ENCODE data around the gene ARID3A. TPM values are rescaled to one million over a fixed set of nuclear protein-coding genes. Genes with fewer than 3 reads are reported as not detected.

ARID3A gene
- total RNA-seq, 1 donor from 2014 or later = 7.8 TPM

DNA sequence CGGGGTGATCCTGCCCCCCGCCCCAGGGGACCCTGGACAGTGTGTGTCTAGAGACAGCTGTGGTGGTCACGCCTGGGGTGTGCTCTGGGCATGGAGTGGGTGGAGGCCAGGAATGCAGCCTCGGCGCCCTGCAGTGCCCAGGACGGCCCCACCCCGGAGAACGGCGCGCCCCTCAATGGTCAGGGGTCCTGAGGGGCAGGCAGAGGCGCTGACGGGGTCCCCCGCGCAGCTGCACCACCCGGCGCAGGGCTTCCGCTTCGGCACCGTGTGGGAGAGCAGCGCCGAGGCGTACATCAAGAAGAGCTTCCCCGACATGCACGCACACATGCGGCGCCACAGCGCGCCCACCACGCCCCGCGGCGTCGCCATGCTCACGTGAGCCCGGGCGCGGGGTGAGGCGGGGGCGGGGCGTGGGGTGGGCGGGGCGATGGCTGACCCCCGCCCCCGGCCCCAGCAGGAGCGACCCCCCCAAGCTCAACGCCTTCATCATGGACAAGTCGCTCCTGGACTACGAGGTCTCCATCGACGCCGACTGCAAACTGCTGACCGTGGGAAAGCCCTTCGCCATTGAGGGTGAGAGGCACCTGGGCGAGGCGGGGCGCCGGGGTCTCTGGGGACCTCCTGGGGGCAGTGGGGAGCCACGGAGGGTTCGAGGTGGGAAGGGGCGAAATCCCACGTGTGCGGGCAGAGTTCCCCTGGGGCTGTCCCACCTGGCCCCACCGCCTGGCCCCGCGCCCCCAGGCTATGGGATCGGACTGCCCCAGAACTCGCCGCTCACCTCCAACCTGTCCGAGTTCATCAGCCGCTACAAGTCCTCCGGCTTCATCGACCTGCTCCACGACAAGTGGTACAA lies 81.8 kb downstream of the ARID3A start:
- intact Hi-C loops (cut with DNase I) = no loop called here
- no peak for DNase-seq (ENCODE audit: low spot score)

DNA sequence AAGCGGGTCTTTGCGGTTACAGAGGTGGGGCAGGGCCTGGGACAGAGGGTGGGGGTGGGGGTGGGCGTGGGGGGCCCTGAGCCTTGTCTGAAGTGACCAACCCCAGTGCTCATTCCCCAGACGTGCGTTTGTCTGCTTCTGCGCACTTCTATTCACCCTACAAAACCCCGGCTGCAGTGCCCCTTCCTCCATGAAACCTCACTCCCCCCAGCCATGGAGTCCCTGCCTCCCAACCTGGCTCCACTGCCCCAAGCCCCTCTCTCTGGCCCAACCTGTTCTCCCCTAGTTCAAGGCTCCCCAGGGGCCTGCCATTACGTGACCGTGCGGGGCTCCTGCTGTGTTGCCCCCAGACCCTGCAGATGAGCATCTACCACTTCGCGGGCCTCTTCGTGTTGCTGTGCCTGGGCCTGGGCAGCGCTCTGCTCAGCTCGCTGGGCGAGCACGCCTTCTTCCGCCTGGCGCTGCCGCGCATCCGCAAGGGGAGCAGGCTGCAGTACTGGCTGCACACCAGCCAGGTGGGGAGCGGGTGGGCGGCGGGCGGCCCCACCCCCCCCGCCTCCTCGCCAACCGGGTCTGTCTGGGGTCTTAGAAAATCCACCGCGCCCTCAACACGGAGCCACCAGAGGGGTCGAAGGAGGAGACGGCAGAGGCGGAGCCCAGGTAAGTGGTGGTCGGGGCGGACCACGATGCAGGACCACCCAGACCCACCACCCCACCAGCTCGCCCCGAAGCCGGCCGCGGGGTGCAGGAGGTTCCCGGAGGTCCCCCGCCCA lies 82.6 kb downstream of the ARID3A start:
- no peak for DNase-seq (ENCODE audit: low spot score)
- intact Hi-C loops (cut with DNase I) = no loop called here

DNA sequence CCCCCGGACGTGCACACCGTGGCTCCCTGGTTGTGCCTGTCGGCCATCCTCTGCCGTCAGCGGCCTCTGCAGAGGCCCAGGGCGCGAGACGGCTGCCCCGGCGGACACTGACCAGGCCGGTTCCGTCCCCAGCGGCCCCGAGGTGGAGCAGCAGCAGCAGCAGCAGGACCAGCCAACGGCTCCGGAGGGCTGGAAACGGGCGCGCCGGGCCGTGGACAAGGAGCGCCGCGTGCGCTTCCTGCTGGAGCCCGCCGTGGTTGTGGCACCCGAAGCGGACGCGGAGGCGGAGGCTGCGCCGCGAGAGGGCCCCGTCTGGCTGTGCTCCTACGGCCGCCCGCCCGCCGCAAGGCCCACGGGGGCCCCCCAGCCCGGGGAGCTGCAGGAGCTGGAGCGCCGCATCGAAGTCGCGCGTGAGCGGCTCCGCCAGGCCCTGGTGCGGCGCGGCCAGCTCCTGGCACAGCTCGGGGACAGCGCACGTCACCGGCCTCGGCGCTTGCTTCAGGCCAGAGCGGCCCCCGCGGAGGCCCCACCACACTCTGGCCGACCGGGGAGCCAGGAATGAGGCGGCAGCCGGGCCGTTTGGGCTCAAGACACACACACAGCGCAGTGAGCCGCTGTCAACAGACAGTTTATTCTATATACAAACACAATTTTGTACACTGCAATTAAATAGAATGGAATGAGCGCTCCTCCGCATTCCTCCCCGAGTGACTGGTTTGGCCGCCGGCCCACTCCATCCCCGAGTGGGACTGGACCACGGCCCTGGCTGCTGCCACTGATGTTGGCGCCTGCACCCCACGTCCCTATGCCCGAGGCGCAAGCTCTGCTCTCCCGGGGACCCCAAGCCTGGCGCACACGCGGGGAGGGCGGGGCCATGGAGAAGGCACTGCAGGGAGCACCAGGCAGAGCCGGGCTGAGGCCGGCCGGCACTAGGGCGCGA lies 83.5 kb downstream of the ARID3A start:
- intact Hi-C loops (cut with DNase I) = no loop called here
- DNase-seq (ENCODE audit: low spot score) = no peak

DNA sequence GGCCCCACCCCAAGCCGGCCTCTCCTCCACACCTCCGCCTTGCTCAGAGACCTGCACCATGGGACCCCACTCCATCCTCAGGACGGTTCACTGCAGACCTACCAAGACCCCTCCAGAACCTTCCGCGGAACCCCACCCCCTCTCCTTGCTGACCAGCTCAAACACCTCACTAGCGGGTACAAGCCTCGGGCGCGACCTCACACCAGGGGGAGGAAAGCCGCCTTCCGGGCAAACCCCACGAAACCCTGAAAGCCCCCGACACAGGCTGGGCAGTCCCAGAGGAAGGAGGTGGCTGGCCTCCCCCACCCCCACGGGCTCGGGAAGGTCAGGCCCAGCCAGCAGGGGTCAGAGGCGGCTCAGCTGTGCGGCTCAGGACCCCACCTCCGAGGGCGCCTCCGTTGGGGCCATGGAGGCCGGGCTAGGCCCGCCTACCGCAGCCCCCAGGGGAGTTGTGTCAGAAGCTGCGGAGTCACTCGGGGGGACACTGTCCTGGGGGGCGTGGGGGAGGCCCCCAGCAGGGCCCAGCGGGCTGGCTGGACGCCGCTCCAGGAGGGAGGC lies 84.2 kb downstream of the ARID3A start:
- DNase-seq (ENCODE audit: low spot score) = no peak
- intact Hi-C loops (cut with DNase I) = no loop called here

DNA sequence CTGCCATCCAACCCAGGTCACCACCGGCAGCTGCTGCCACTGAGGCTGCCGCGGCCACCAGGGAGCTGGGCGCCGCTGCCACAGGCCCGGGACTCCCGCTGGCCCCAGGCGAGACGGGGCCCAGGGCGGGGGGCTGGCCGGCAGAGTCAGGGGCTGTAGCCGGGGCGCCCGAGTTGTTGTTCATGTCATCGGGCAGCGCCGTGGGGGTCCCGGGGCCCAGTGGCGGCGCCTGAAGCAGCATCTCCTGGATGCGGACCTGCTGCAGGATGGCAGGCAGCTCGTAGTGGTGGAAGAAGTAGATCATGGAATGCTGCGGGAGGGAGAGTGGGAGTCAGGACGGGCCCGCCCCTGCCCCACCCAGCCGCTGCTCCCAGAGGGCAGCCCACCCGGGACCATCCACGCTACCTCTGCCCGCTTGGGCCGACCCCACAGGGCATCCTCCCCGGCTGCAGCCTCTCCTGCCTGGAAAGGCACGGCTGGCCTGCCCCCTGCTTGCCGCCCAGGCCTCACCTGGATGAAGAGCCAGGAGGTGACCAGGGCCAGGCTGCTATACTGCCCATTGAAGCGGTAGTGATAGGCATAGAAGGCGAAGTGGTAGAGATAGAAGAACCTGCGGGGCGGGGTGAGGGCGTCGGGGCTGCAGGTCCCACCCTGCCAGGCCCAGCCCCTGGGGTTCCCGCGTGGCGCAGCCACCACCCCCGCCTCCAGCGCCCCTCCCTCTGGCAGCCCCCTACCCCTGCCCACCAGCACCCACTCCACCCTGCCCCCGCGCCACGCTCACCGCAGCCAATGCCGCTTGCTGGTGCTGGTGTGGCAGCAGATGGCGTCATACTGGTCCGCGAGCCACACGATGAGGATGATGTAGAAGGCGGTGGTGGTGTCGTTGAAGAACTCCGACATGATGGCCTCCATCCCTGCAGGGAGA lies 85.0 kb downstream of the ARID3A start:
- no peak for DNase-seq (ENCODE audit: low spot score)
- intact Hi-C loops (cut with DNase I) = no loop called here

DNA sequence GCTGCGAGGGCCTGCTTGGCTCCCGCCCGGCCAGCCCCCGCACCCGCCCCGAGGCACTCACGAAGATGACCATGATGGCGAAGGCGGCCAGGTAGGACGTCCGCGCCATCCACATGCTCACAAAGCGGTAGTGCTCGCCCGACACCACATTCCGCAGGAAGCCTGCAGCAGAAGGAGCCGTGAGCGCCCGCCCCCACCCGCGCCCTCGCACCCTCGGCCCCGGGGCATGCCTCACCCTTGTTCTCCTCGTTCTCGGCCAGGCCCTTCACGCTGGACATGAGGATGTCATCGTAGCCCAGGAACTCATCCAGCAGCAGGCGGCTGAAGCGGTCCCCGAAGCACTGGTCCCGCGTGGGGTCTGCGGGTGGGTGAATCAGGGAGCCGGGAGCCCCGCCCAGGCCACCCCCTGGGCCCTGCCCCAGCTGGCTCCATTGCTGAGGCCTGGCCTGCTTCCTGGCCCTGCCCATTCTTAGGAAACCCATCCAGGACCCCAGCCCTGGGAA lies 86.0 kb downstream of the ARID3A start:
- intact Hi-C loops (cut with DNase I) = no loop called here
- no peak for DNase-seq (ENCODE audit: low spot score)

DNA sequence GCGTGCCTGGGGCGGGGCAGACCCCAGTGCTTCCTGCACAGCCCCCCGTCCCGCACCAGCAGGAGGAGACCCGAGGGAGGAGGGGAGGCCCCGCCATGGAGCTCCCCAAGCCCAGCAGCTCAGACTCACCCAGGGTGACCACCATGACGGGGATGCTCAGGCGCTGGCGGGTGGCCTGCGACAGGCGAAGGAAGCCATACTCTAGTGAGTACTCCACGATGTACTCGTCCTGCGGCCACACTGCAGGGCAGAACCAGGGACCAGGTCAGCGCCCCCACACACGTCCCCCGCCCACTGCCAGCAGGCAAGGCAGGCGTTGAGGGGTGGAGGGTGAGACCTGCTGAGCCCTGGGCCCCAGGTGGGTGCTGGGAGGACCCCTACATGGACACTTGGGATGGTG lies 86.5 kb downstream of the ARID3A start:
- no peak for DNase-seq (ENCODE audit: low spot score)
- intact Hi-C loops (cut with DNase I) = no loop called here

DNA sequence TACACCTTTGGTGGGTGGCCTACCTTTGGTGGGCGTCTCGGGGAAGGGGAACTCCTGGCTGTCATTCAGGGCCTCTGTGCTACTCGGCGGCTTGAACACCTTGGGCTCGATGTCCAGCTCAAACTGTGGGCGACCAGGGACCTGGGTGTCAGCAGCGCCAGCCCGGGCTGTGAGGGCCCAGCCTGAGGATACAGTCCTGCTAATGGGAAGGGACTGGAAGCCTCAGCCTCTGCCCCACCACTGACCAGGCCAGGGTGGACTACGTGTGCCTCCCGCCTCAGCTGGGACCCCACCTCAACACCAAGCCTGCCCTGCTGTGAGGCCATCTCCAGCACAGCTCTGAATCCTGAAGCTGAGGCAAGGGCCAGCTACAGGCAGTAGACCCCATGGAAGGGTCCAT lies 87.4 kb downstream of the ARID3A start:
- DNase-seq (ENCODE audit: low spot score) = no peak
- intact Hi-C loops (cut with DNase I) = no loop called here

DNA sequence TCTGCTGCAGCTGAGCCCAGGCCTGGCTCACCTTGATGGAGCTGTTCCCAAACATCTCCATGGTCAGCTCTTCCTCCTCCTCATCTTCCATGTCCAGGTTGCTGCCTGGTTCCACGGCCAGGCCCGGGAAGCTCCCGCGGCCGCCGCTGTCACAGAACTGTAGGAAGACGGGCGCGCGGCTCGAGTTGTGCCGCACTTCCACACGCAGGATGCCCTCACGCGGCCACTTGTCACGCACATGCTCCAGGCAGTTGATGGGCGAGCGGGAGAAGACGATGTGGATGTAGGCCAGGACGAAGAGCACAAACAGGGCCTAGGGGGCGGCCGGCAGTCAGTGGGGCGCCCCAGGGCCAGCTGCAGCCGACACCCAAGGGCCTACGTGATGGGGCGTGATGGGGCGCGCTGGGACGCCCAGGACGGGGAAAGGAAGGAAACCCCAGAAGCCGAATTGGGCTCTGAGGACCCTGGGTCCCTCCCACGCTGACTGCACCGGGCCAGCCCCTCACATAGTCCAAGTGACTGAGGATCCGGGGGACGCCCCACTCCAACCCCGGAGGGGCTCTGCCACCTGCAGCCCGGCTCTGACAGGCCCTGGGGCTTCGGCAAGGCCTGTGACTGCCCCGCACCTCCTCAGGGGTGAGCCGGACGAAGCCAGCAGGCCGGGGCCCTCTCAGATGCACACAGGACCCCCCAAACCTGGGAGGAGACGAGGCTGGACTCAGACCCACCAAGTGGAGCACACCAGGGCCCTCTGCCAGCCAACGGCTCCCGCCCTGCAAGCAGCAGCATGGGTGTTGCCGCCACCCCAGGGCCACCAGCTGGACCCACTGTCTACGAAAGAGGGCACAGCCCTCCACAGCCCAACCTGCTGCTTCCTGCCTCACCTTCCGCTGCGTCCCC lies 88.6 kb downstream of the ARID3A start:
- no peak for DNase-seq (ENCODE audit: low spot score)

DNA sequence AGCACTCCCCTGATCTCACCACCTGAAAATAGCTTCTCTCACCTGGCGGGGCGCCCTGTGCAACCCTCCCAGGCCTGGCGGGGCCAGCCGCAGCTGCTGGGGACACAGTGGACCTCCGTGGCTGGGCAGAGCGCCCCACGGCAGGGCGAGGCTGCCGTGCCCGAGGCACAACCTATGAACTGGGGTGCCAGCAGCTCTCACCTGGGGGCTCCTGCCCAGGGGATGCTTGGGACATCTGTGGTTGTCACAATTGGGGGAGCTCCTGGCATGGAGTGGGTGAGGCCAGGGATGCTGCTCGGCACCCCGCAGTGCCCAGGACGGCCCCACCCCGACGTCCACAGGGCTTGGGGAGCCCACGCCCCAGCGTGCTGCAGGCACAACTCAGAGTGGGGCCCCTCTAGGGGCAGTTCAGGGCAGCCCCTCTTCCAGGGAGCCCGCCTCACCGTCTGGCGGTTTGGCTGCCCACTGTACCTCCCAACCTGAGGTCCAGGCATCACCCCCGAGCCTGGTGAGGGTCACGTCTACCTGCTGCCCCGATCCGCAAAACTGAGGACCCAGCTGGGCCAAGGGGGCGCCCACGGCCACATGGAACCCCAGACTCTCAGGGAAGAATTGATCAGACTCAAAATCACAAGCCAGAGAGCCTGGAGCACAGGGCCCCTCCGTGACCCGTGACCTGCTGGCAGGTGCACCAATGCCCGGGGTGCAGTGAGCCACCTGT lies 89.4 kb downstream of the ARID3A start:
- intact Hi-C loops (cut with DNase I) = no loop called here
- no peak for DNase-seq (ENCODE audit: low spot score)

More for the DNA sequence above, 88.6 kb downstream of the ARID3A start:
- intact Hi-C loops (cut with DNase I) = no loop called here

DNA sequence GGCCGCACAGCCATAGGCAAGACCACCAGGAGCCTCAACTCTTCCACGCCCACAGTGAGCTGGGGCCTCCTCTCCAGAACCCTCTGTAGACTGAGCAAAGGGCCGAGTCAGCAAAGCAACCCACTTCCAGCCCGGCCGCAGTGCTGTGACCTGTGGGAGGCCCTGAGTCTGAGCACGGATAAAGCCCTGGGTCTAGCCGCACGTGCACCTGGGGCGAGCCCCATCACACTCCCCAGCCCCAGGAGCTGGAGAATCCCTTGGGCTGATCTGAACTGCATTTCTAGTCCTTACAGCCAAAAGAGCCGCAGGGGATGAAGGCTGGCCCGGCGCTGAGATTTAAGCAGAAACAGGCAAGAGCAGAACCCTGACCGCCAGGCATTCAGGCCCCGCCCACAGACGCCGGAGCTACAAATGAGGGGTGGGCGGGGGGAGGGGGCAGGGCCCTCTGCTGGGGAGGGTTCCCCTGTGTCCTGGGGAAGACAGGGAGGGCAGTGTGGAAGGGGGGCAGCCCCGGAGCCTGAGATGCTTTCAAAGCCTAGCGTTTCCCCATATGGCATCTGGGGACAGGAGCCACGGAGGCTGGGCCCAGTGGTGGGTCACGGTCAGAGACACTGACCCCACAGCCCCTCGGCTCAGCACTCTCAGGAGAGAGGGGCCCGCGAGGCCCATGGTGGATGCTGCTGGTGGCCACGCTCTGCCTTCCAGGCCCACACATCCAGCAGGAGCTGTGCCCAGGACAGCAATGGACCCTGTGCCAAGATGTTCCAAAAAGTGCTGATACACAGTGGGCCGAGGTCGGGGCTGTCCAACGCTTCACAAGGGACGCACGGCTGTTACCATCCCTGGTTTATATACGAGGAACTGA lies 90.2 kb downstream of the ARID3A start:
- intact Hi-C loops (cut with DNase I) = no loop called here
- no peak for DNase-seq (ENCODE audit: low spot score)

DNA sequence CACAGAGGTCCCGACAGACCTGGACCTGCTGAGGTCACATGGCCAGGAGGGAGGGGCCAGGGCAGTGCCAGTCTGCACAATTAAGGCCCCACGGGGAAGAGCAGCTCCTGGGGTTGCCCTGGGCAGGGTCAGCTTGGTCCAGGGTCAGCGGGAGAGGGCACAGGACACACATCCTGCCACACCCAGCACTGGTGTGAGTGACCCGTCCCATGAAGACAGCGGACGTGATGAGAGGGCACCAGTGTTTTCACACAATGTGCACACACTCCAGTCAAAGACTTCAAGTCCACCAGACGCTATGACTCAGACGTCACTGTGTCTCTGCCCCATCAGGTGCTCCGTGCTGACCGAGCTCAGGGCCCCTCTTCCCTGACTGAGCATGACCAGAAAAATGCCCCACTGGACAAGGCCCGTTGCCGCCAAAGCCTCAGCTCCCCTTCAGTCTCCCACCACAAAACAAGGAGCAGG lies 90.8 kb downstream of the ARID3A start:
- no peak for DNase-seq (ENCODE audit: low spot score)
- intact Hi-C loops (cut with DNase I) = no loop called here

DNA sequence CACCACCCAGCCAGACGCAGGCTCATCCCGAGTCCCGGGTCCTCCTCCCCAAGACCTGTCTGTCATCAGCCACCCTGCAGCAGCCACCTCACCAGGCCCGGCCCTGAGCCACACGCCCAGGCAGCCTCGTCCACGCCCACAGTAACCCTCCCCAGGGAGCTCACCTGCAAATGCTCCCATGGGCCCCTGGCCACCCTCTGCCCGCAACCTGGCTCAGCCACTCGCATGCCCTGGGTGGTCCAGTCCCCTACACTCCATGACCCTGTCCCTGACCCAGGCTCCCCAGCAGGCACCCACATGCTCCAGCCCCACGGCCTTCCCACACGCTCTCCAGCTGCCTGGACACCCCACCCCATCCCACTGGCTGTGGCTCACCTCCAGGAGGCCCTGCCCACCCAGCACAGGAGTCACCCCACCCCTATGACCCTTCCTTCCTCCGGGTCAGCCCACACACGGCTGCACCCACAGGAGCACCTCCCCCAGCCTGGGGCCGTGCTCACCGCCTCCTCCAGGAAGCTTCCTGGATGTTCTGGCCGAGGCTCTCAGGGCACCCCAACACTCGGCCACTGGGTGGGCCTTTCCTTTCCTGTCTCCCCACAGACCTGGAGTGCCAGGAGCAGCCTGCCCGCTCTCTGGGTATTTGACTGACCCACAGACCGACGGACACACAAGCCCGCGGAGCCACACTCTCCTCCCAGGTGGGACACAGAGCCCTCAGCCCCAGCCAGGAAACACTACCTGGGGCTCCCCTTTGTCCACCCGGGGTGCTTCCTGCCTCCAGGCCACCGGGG lies 91.5 kb downstream of the ARID3A start:
- no peak for DNase-seq (ENCODE audit: low spot score)
- intact Hi-C loops (cut with DNase I) = no loop called here

DNA sequence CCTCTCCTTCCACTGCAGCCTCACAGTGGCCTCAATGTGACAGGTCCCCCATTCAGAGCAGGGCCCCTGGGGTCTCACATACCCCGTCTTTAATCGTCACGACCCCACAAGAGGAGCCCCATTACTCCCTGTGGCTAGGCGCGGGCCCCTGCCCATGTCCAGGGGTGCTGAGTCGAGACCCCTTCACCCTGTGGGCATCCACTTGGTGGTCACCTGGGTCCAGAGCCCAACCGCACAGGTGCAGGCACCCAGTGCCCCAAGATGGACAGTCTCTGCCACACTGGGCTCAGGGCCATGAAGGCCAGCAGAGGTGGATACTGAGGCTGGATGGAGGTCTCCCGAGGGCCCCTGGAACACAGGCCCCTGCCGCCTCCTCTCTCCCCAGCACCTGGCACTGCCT lies 92.1 kb downstream of the ARID3A start:
- intact Hi-C loops (cut with DNase I) = no loop called here
- no peak for DNase-seq (ENCODE audit: low spot score)

DNA sequence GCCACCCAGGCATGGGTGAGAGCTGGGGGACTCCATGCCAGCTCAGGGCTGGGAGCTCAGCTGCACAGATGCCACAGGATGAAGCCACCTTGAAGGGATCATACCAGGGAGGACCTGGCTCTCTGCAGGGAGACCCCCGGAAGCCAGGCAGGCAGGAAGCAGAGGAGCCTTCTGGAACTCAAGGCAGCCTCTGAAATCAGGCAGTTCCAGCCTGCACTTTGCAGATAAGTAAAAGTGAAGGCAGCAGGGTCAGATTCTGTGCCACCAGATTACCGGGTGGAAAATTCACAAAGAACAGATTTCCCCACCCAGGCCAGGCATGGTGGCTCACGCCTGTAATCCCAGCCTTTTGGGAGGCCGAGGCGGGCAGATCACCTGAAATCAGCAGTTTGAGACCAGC lies 92.6 kb downstream of the ARID3A start:
- no peak for DNase-seq (ENCODE audit: low spot score)
- intact Hi-C loops (cut with DNase I) = no loop called here

Data from cardiac septum (tissue), 1 donor.